HT1080 (cell line): ENCODE measurements around the gene CABLES1. TPM values are rescaled to one million over a fixed set of nuclear protein-coding genes. Genes with fewer than 3 reads are reported as not detected.
"Not testable (repeated sequence)": the region's sequence is repeated elsewhere in the genome, so short reads cannot be mapped to it uniquely, and the experiment has no call there.

Source experiments
- DNase-seq: peaks from one replicate; pipeline ENCODE4 v3.0.0-alpha.2; 2015; ENCODE audit warnings: low read depth
- total RNA-seq: library from RNA; depleted of rRNA; stranded (reverse); fragments of >200 nt; shearing (Covaris generic); gene quantifications from 2 replicates; pipeline ENCODE4 v1.2.3, GENCODE V29; 2014; rRNA removed

The CABLES1 gene
- total RNA-seq, 1 experiment from 2014 or later, result 5.3 TPM

DNA sequence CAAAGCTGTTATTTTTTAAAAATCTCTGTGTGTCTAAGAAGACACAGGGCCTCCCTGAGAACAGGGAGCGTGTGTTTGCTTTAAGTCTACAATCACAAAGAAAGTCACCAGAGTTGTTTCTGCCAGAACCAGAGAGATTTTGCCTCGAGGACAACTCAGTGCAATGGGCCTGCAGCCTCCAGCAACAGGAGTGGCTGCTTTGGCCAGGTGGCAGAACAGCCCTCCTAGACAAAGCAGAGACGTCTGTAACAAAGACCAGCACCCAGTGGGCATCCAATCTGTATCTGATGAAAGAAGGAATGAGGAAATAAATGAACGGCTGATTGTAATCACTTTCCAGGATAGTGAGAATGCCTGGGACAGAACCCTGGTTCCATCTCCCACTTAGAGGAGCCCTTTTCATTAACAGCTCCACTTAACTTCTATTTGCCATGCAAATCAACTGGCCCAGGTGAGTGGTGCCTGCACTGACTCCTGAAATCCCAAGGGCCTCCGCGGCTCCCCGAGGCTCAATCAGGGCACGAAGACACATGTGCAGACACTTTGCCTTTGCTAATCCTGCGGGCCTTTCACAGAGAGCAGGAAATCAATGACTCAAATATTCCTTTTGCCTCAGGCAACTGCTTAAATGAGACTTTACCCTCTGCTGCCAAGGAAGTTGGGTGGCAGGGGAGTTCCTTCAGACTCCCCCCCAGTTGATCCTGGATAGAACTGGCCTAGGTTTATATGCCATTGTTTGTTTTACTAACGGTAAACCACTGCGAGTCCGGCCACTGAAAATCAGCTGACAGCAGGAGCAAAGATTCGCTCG, 146.5 kb downstream of the CABLES1 start:
- DNase-seq, result peak; percentile 40

- no peak for DNase-seq
Observed at GRCh38 chr18:23282437-23282781, 147.1 kb downstream of the CABLES1 start.

DNA sequence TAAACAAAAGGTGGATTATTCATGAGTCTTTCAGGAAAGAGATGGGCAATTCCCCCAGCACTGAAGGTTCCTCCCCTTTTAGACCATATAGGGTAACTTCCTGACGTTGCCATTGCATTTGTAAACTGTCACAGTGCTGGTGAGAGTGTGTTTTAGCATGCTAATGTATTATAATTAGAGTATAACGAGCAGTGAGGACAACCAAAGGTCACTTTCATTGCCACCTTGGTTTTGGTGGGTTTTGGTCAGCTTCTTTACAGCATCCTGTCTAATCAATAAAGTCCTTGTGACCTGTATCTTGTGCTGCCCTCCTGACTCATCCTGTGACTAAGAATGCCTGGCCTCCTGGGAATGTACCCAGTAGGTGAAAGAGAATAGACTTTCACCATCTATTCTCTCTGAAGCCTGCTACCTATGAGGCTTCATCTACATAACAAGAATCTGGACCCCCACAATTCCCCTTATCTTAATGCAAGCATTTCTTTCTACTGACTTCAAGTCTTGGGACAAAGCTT, 148.7 kb downstream of the CABLES1 start:
- DNase-seq, result peak; percentile 92

DNA sequence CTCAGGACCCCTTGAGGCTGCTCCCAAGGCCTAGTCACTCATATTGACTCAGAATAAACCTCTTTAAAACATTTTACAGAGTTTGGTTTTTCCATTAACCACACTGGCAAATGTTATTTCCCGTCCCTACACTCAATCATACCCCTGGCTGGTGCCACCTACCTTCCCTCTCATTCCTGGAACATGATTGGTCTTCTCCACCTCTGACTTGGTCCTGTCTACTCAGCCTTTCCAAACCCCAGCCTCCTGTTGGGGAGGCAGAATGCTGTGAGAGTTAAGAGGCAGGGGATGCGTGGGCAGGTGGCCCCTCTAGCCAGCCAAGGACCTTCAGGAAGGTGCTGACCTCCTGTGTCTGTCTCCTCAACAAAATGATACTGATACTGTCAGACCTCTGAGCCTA, 149.3 kb downstream of the CABLES1 start:
- DNase-seq, result peak; percentile 49

GRCh38 chr18:23285581-23285980, 150.3 kb downstream of the CABLES1 start:
- DNase-seq, result not testable (repeated sequence)

GRCh38 chr18:23291456-23292205, 156.3 kb downstream of the CABLES1 start:
- DNase-seq, result peak; percentile 65

GRCh38 chr18:23300231-23300805, 165.0 kb downstream of the CABLES1 start:
- DNase-seq, result no peak

- DNase-seq, result no peak
Observed at GRCh38 chr18:23301972-23302371, 166.7 kb downstream of the CABLES1 start.

- no peak for DNase-seq
Observed at GRCh38 chr18:23302511-23302850, 167.2 kb downstream of the CABLES1 start.

GRCh38 chr18:23302851-23303527, 167.7 kb downstream of the CABLES1 start:
- peak; percentile 91 for DNase-seq

- no peak for DNase-seq
Observed at GRCh38 chr18:23306822-23307221, 171.5 kb downstream of the CABLES1 start.

DNA sequence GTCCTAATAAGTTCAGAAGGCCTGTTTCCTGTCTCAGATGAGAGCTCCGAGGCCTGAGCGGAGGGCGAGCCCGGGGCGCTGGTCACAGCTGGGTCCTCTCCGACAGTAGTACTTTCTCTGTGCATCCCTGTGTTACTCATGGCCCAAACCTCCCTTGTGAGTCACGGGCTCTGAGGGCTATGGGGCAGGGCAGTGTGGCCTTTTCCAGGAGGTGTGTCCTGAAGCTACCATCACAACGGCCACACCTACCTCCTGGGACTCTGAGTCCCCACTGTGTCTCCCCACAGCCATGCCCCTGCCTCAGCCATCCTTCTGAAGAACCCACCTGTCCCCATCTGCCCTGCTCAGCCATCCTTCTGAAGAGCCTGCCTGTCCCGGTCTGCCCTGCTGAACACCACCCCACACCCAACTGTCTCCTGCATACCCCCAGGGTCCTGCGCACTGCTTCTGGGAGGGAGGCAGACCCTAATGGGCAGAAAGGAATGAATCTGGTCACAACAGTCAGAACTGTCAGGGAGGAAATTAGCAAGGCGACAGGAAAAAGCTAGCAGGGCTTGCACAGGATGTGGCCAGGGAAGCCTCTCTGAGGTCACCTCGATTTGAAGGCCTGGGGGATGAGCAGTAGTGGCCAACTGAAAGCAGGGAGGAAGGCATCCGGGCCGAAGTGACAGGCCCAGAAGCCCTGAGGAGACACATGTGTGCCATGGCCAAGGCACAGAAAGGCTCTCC, 172.4 kb downstream of the CABLES1 start:
- peak; percentile 92 for DNase-seq

Other genes with a start within 250 kb of the CABLES1 start
- 43.4 and 45.1 TPM in 2 replicates for gene RBBP8, start 202.2 kb upstream of the CABLES1 start, total RNA-seq